WI38 (cell line): ENCODE measurements around the gene ALDH3B1.

Experiments used
- H3K4me3 ChIP-seq: 2 replicates; pipeline ENCODE4 v1.5.1; 2011; ENCODE audit warnings: low read depth, mild to moderate bottlenecking, control low read depth, low read length
- TF ChIP-seq, protein P1 (sequence below): IDR thresholded peaks from 2 replicates; pipeline ENCODE4 v1.5.1; 2012; ENCODE audit warnings: low read depth, mild to moderate bottlenecking, control low read depth, low read length

ALDH3B1 gene

DNA sequence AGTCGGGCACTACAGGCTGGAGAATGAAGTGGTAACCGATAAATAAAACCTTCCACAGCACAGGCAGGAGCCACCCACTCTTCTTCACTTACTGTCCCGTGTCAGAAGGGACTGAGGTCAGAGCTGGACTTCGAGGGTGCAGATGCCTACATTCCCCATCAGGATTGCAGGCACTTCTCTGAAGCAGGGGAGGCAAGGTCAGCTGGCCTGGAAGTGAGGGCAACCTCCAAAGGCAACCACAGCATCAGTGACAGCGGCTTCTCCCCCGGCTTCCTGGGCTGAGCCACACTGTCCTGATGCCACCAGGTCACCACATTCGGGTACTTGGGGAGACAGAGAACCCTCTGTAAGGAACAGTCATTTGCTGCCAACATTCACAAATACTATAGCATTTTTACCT lies 51.4 kb downstream of the ALDH3B1 start:
- TF ChIP-seq, protein P1, sequence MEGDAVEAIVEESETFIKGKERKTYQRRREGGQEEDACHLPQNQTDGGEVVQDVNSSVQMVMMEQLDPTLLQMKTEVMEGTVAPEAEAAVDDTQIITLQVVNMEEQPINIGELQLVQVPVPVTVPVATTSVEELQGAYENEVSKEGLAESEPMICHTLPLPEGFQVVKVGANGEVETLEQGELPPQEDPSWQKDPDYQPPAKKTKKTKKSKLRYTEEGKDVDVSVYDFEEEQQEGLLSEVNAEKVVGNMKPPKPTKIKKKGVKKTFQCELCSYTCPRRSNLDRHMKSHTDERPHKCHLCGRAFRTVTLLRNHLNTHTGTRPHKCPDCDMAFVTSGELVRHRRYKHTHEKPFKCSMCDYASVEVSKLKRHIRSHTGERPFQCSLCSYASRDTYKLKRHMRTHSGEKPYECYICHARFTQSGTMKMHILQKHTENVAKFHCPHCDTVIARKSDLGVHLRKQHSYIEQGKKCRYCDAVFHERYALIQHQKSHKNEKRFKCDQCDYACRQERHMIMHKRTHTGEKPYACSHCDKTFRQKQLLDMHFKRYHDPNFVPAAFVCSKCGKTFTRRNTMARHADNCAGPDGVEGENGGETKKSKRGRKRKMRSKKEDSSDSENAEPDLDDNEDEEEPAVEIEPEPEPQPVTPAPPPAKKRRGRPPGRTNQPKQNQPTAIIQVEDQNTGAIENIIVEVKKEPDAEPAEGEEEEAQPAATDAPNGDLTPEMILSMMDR: no peak

DNA sequence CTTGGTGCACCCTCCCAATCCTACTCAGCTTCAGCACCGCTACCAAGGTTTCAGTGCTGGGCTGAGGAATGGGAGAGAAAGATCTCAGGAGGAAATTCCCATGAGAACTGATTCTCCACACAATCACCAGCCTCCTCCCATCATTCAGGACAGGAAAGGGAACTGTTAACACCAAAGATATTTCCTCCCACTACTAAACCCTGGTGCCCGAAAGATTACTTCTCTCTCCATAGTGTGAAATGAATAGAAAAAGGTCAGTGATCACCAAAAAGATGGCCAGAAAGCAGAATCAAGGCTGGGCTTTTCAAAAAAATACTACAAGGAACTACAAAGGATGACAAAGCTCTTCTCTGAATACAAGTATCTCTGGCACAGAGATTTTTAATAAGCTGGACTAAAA lies 54.8 kb downstream of the ALDH3B1 start:
- no peak overlapping the region for H3K4me3 ChIP-seq
- TF ChIP-seq, protein P1: no peak

More for the DNA sequence above, 51.4 kb downstream of the ALDH3B1 start:
- no peak overlapping the region for H3K4me3 ChIP-seq

DNA sequence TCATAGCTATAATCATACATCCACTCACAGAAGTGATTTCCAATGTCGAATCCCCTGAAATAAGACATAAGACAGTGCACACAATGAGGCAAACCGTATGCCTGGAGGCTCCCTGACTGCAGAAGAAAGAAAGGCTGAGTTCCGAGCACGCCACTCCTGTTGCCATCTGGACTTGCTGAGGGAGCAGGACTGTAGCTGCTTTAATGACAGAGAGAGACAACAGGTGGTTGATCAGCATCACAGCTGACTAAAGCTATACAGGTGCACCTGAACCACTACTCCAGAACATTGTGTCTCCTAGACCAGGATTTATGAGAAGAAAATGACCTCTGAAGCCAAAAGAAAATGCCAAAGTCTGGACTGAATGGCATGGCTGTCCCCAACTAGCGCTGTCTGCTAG lies 55.7 kb downstream of the ALDH3B1 start:
- no peak overlapping the region for H3K4me3 ChIP-seq
- TF ChIP-seq, protein P1: no peak

DNA sequence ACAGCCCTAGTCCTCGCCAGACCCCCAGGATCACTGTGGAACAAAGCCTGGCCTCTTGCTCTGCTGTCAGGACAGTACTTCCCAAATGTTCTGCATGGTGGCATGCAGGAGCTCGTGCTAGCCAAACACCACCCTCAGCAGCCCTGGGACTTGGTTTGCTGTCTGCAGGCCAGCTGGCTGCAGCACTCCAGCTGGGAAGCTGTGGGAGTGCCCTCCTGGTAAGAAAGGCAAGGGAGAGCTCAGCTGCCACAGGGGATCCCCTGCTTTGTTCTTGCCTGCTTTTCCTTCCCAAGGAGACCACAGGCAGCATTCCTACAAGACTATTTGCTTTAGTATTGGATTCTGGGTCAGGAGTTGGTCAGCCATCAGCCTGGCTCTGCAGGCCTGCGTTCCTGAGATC lies 56.6 kb downstream of the ALDH3B1 start:
- H3K4me3 ChIP-seq: no peak overlapping the region
- TF ChIP-seq, protein P1: no peak

DNA sequence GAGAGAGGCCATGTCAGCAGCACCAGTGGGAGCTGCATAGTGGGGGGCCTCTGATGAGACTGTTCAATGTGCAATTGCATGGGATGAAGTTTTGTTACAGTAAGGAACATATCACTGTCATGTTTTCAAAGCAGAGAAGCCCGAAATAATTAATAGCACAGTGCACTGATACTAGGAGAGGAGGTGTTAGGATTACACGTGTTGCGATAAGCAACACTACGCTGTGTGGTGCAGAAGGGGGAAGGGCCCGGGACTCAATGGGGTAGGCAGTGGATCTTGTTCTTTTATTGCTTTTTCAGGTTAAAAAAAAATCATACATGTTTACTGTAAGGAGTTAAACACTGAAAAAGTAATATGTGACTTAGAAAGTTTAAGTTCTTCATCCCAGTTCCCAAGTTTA lies 57.9 kb downstream of the ALDH3B1 start:
- H3K4me3 ChIP-seq: no peak overlapping the region
- TF ChIP-seq, protein P1: no peak

DNA sequence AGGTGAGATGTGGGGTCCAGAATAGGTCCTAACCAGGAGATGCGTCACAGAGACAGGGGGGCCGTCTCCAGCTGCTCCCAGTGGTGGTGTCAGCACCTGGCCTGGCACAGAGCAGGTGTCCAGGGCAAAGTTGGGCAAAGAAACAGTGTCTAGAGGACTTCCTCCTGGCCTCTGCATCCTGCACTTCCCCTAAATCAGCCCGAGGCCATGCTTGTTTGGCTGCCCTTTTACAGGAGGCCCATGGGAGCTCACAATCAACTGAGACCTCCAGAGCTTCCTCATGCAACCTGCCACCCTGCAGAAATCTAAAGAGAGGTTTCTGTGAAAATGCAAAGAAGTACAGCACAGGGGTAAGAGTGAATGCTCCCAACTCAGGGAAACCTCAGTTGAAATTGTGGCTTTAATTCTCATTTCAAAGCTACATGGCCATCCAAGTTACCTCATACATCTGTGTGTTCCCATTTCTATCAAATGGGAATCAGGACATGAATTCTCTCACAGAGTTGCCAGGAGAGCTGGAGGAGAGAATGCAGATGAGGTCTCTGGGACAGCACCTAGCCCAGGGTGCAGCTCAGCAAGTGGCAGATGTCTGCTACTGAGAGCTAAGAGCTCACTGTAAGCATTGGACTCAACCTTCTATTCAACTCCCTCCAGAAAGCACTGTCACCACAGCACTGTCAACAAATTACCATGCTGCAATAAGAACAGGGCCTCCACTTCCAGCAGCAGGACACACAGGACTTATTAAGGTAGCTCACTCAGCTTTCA lies 61.3 kb downstream of the ALDH3B1 start:
- TF ChIP-seq, protein P1: no peak
- no peak overlapping the region for H3K4me3 ChIP-seq

DNA sequence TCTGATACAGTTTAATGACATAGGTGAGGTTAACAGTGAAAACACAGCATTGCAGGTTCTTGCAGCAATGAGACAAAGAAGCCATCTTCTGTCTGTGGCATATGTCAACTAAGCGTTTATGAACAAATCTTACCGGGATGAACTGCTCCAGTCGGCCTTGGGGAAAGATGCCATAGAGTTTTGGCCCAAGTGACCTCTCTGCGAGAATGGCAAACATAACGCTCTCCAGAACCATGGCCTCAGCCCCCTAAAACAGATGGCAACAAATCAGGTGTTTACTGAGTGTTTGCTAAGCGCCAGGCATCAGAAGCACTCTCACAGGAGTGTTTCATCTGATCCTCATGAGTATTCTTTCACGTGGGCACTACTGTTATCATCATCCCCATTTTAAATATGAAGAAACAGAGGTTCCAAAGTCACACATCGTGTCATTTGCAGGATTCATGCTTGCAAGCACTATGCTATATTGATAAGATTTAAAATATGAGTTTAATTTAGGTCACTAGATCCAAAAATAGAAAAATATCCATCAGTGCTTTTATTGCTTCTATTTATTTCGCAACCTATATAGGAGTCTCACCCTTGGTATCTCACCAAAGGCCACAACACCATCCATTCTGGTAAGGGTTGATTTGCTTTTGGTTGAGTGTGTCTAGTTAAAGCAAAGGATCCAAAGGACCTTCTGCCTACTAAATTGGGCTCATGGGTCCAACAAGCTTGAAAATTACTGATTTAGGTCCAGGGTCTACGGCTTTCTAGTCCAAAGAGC lies 64.6 kb downstream of the ALDH3B1 start:
- TF ChIP-seq, protein P1: no peak
- H3K4me3 ChIP-seq: no peak overlapping the region
